ENCODE data around the gene ALDH1A1.

The ALDH1A1 gene

GRCh38 chr9:72952914-72953313 is at the start of gene ALDH1A1:
TSS of gene ALDH1A1 (minus strand) at chr9:72953053. CDS start at chr9:72953000, 53 bp downstream.
- TF ChIP-seq ZFX (IDR thresholded peaks at IDR 0.05) (no peak), CTCF (conservative IDR thresholded peaks at IDR 0.05) (no peak)
- no peak within 1 kb of the TSS for H3K27ac ChIP-seq

GRCh38 chr9:73001860-73002259 is 49.0 kb upstream of the ALDH1A1 start:
- no peak overlapping the region for H3K27ac ChIP-seq
- TF ChIP-seq ZFX (IDR thresholded peaks at IDR 0.05): no peak
- TF ChIP-seq CTCF (conservative IDR thresholded peaks at IDR 0.05): no peak

GRCh38 chr9:72998363-72998762 is 45.5 kb upstream of the ALDH1A1 start:
- no peak overlapping the region for H3K27ac ChIP-seq
- no peak for TF ChIP-seq ZFX (IDR thresholded peaks at IDR 0.05)
- no peak for TF ChIP-seq CTCF (conservative IDR thresholded peaks at IDR 0.05)

- TF ChIP-seq CTCF (conservative IDR thresholded peaks at IDR 0.05) (no peak), ZFX (IDR thresholded peaks at IDR 0.05) (no peak)
- H3K27ac ChIP-seq: no peak overlapping the region
These were observed 44.6 kb upstream of the ALDH1A1 start for GRCh38 chr9:72997387-72997995.

GRCh38 chr9:72996684-72997314 is 43.9 kb upstream of the ALDH1A1 start:
- H3K27ac ChIP-seq: no peak overlapping the region
- no peak for TF ChIP-seq CTCF (conservative IDR thresholded peaks at IDR 0.05)
- no peak for TF ChIP-seq ZFX (IDR thresholded peaks at IDR 0.05)

GRCh38 chr9:72996114-72996513 is 43.3 kb upstream of the ALDH1A1 start:
- TF ChIP-seq CTCF (conservative IDR thresholded peaks at IDR 0.05) (no peak), ZFX (IDR thresholded peaks at IDR 0.05) (no peak)

GRCh38 chr9:72995131-72996024 is 42.5 kb upstream of the ALDH1A1 start:
- TF ChIP-seq ZFX (IDR thresholded peaks at IDR 0.05): no peak
- TF ChIP-seq CTCF (conservative IDR thresholded peaks at IDR 0.05): no peak
- no peak overlapping the region for H3K27ac ChIP-seq

More at GRCh38 chr9:72996114-72996513, 43.3 kb upstream of the ALDH1A1 start:
- no peak overlapping the region for H3K27ac ChIP-seq

Measured in C4-2B (cell line).